Large intestine (tissue), 3 donors: ENCODE measurements around the gene GPR42. TPM values are rescaled to one million over a fixed set of nuclear protein-coding genes. Genes with fewer than 3 reads are reported as not detected.
"Not testable (repeated sequence)": the region's sequence is repeated elsewhere in the genome, so short reads cannot be mapped to it uniquely, and the experiment has no call there.

Experiments
- DNase-seq, 2 donors: peaks; one replicate each; pipeline versions ENCODE4 v3.0.0 to v3.0.0-alpha.2; 2013
- H3K27ac ChIP-seq: one replicate; pipeline ENCODE4 v1.5.1; 2013; ENCODE audit warnings: low read length
- H3K27me3 ChIP-seq: 2 replicates; pipeline ENCODE4 v1.6.1; 2013; ENCODE audit warnings: low read length; ENCODE audit not compliant: control insufficient read depth, insufficient read depth
- H3K36me3 ChIP-seq: 2 replicates; pipeline ENCODE4 v1.6.1; 2013; ENCODE audit warnings: low read length; ENCODE audit not compliant: control insufficient read depth, insufficient read depth
- H3K4me1 ChIP-seq: one replicate; pipeline ENCODE4 v1.6.1; 2013; ENCODE audit warnings: low read length; ENCODE audit not compliant: control insufficient read depth, insufficient read depth
- H3K4me3 ChIP-seq: one replicate; pipeline ENCODE4 v1.5.1; 2013; ENCODE audit warnings: low read length
- H3K9me3 ChIP-seq: one replicate; pipeline ENCODE4 v1.6.1; 2013; ENCODE audit warnings: mild to moderate bottlenecking, low read depth, low read length, moderate library complexity; ENCODE audit not compliant: control insufficient read depth
- WGBS: methylation state at CpG from one replicate; pipeline ENCODE4 v1.1.5; 2013; ENCODE audit warnings: low lambda C conversion rate; ENCODE audit not compliant: insufficient coverage; 5-methylcytosine and 5-hydroxymethylcytosine counted together
- polyA plus RNA-seq: library from polyadenylated mRNA; unstranded; fragments of 120-200 nt; gene quantifications from one replicate; pipeline ENCODE4 v1.2.1, GENCODE V29; 2013

Gene GPR42
- polyA plus RNA-seq, 1 donor: 0.22 TPM

- Histone ChIP-seq H3K36me3 (no peaks in the 10 kb centered on the region), H3K27me3 (no peaks in the 10 kb centered on the region), H3K4me1 (no peaks in the 10 kb centered on the region), H3K9me3 (peaks cover 5% of the 10 kb centered on the region), H3K4me3 (no peak overlapping the region), H3K27ac (no peak overlapping the region)
- whole genome bisulfite sequencing: 58% methylated on average over 2 of the region's 9 CpGs
- no peak for DNase-seq
Measured at GRCh38 chr19:35353635-35354034, 17.2 kb upstream of the GPR42 start.

- no CpG with 5 or more reads among the region's 8 CpGs for WGBS
- no peaks in the 10 kb centered on the region for H3K36me3 ChIP-seq
- no peak for DNase-seq
Measured at GRCh38 chr19:35354898-35355297, 16.0 kb upstream of the GPR42 start.

GRCh38 chr19:35355791-35356460 lies 14.9 kb upstream of the GPR42 start:
- no peak overlapping the region for H3K4me3 ChIP-seq
- H3K27ac ChIP-seq: no peak overlapping the region
- H3K4me1 ChIP-seq: no peaks in the 10 kb centered on the region
- no peaks in the 10 kb centered on the region for H3K27me3 ChIP-seq
- WGBS: no CpG with 5 or more reads among the region's 6 CpGs
- H3K36me3 ChIP-seq: no peaks in the 10 kb centered on the region
- DNase-seq: no peak
- H3K9me3 ChIP-seq: peaks cover 5% of the 10 kb centered on the region

More at GRCh38 chr19:35354898-35355297, 16.0 kb upstream of the GPR42 start:
- no peaks in the 10 kb centered on the region for H3K4me1 ChIP-seq
- H3K27me3 ChIP-seq: no peaks in the 10 kb centered on the region
- H3K9me3 ChIP-seq: peaks cover 5% of the 10 kb centered on the region
- no peak overlapping the region for H3K4me3 ChIP-seq
- H3K27ac ChIP-seq: no peak overlapping the region

- WGBS: no CpG with 5 or more reads among the region's 18 CpGs
- peak in 1 of 2 donors; percentile 30 for DNase-seq
- no peaks in the 10 kb centered on the region for H3K36me3 ChIP-seq
Measured at GRCh38 chr19:35357867-35358573, 12.8 kb upstream of the GPR42 start, which contains the start of gene FFAR3. TSS of gene FFAR3 (plus strand) at chr19:35358460. CDS start at chr19:35358891, 431 bp downstream.

GRCh38 chr19:35358834-35359233 lies 12.0 kb upstream of the GPR42 start:
- H3K36me3 ChIP-seq, H3K4me3 ChIP-seq, H3K27ac ChIP-seq, H3K27me3 ChIP-seq, H3K9me3 ChIP-seq, DNase-seq, H3K4me1 ChIP-seq: not testable (repeated sequence)
- WGBS: 55% methylated on average over 4 of the region's 16 CpGs

More at GRCh38 chr19:35357867-35358573, 12.8 kb upstream of the GPR42 start, which contains the start of gene FFAR3:
- Histone ChIP-seq H3K27ac (no peak within 1 kb of the TSS), H3K27me3 (peaks cover 4% of the 10 kb centered on the region), H3K9me3 (no peaks in the 10 kb centered on the region), H3K4me1 (no peaks in the 10 kb centered on the region), H3K4me3 (no peak within 1 kb of the TSS)

- H3K4me3 ChIP-seq, DNase-seq, H3K36me3 ChIP-seq, H3K27me3 ChIP-seq, H3K9me3 ChIP-seq, H3K27ac ChIP-seq, H3K4me1 ChIP-seq: not testable (repeated sequence)
- WGBS: no CpG with 5 or more reads among the region's 21 CpGs
Measured at GRCh38 chr19:35359395-35359794, 11.5 kb upstream of the GPR42 start.

GRCh38 chr19:35360081-35360480 lies 10.8 kb upstream of the GPR42 start:
- not testable (repeated sequence) for H3K27me3 ChIP-seq, H3K4me3 ChIP-seq, DNase-seq, H3K36me3 ChIP-seq, H3K4me1 ChIP-seq, H3K9me3 ChIP-seq, H3K27ac ChIP-seq
- WGBS: no CpG with 5 or more reads among the region's 5 CpGs

- WGBS: no CpG with 5 or more reads among the region's 5 CpGs
- H3K9me3 ChIP-seq: no peaks in the 10 kb centered on the region
- no peak for DNase-seq
- H3K4me1 ChIP-seq: no peaks in the 10 kb centered on the region
- H3K27ac ChIP-seq: no peak overlapping the region
- no peak overlapping the region for H3K4me3 ChIP-seq
- peaks cover 4% of the 10 kb centered on the region for H3K27me3 ChIP-seq
- no peaks in the 10 kb centered on the region for H3K36me3 ChIP-seq
Measured at GRCh38 chr19:35360880-35361420, 9.9 kb upstream of the GPR42 start.

- Histone ChIP-seq H3K36me3 (no peaks in the 10 kb centered on the region), H3K4me3 (no peak overlapping the region), H3K27ac (no peak overlapping the region), H3K4me1 (no peaks in the 10 kb centered on the region), H3K27me3 (peaks cover 4% of the 10 kb centered on the region), H3K9me3 (no peaks in the 10 kb centered on the region)
- WGBS: no CpG with 5 or more reads among the region's 14 CpGs
- DNase-seq: no peak
Measured at GRCh38 chr19:35362261-35363000, 8.4 kb upstream of the GPR42 start.

GRCh38 chr19:35363001-35363590 lies 7.8 kb upstream of the GPR42 start:
- H3K27me3 ChIP-seq: peaks cover 4% of the 10 kb centered on the region
- no CpG with 5 or more reads among the region's 11 CpGs for WGBS
- DNase-seq: no peak

More at GRCh38 chr19:35363001-35363590, 7.8 kb upstream of the GPR42 start:
- no peak overlapping the region for H3K4me3 ChIP-seq
- H3K9me3 ChIP-seq: no peaks in the 10 kb centered on the region
- no peaks in the 10 kb centered on the region for H3K4me1 ChIP-seq
- no peaks in the 10 kb centered on the region for H3K36me3 ChIP-seq
- H3K27ac ChIP-seq: no peak overlapping the region
